CMK (cell line): ENCODE data around the gene AQP12B.
"Not testable (repeated sequence)": the region's sequence is repeated elsewhere in the genome, so short reads cannot be mapped to it uniquely, and the experiment has no call there.

Experiments
- DNase-seq: peaks from one replicate; pipeline ENCODE4 v3.0.0-alpha.2; 2010; ENCODE audit warnings: low read depth

The AQP12B gene

DNA sequence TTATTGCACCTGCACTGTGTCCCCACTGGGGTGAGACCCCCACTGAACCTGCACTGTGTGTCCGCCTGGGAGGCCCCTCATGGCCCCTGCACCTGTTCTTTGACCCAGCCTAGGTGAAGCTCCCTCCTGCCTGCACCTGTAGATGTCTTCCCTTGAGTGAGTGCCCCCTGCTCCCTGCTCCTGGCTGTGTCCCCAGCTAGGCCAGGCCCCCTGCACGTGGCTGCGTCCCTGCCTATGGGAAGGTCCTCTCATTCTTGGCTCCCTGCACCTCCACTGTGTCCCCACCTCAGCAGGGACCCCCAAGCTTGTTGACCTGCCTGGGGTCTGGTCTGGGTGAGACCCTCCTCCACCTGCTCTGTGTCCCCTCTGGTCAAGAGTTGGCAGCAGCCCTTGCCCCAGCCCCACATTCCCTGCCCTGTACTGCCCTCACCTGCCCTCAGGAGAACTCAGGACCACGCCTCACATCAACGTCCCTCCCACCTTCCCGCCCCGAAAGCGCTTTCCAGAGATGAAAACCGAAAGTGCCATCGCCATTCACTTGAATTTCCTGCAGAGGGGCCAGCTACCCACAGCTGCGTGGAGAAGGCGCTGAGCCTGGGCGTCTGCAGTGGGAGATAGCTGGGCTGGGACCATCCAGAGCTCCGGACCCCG lies 769 bp upstream of the AQP12B start:
- DNase-seq = not testable (repeated sequence)

GRCh38 chr2:240680185-240680584 lies 2.5 kb downstream of the AQP12B start:
- DNase-seq = not testable (repeated sequence)

DNA sequence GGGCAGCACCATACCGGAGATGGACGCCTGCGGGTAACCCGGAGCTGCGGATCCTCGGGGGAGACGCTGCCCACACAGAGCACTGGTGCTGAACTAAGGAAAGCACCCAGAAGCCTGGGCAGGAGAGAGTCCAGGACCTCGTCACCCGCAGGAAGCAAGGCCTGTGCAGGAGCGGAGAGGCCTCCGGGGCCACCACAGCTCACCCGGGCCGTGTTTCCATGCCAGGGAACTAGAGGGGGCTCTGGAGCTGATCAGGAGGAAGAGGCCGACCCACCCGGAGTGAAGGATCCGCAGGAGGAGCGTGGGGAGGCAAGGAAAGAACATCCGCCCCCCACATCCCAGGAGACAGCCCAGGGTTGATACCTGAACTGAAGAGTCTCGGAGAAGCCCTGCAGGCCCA lies 3.8 kb downstream of the AQP12B start:
- DNase-seq = not testable (repeated sequence)

- not testable (repeated sequence) for DNase-seq
These were observed 4.6 kb downstream of the AQP12B start for GRCh38 chr2:240678043-240678442.

GRCh38 chr2:240675345-240675744 lies 7.3 kb downstream of the AQP12B start:
- DNase-seq = not testable (repeated sequence)

GRCh38 chr2:240674461-240675184 lies 8.1 kb downstream of the AQP12B start:
- not testable (repeated sequence) for DNase-seq

GRCh38 chr2:240672701-240673190 lies 9.9 kb downstream of the AQP12B start:
- no peak for DNase-seq

GRCh38 chr2:240672076-240672700 lies 10.5 kb downstream of the AQP12B start:
- no peak for DNase-seq

DNA sequence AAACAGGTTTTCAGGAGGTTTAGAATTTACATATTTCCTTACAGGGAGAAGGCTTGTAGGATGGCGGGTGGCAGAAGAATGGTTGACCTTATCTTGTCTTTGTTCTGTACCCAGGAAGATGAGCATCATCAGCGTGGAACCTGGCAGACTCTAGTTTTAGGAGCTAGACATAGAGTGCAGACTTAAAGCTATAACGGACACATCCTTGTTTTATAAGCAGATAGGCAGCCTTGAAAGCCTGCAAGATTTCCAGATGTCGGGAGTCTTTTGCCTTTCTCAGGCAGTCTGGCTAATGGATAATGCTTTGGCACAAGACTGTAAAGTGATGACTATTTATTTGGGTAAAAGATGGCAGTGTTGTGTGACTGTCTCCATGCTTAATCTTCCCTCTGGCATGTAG lies 11.7 kb downstream of the AQP12B start:
- DNase-seq = no peak

GRCh38 chr2:240670402-240670801 lies 12.3 kb downstream of the AQP12B start:
- no peak for DNase-seq

GRCh38 chr2:240664622-240665021 lies 18.1 kb downstream of the AQP12B start:
- no peak for DNase-seq

DNA sequence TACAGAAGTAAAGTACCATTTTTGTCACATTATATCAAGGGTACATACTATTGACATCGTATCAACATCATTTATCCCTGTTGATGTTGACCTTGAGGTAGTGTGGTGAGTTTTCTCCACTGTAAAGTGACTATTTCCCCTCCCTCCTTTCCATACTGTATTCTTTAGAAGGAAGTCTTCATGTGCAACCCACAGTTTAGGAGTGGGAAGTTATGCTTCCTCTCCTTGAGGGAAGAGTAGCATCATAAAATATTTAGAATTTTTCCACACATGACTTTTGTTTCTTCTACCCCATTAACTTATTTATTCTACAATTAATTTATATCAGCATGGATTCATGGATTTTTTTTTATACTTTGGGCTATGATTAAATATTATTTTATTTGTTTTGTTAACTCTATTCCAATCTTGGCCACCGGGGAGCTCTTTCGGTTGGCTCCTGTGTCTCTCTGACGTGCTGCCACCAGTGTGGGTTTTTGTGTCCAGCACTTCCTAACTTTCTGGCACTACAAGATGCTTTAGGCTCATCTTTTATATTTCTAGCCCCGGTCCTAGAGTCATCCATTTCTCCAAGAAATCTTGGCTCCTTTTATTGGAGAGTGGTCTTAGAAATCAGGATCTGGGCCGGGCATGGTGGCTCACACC lies 19.0 kb downstream of the AQP12B start:
- DNase-seq = no peak

DNA sequence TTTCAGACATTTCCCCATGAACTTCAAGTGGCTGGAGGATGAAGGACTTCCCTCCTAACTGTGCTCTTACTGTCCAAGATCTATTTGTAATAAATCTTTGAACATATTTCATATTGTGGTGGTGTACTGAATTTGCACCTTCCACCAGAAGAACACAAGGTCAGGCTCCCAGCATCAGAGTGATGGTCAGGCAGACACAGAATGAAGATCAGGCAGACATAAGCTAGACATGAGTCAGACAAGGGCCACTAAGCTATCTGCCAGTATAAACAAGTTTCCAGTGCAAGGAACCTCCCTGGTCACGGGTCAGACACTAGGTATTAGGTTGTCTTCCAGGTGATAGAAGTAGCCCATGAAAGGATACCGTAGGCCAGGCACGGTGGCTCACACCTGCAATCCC lies 20.0 kb downstream of the AQP12B start:
- no peak for DNase-seq

DNA sequence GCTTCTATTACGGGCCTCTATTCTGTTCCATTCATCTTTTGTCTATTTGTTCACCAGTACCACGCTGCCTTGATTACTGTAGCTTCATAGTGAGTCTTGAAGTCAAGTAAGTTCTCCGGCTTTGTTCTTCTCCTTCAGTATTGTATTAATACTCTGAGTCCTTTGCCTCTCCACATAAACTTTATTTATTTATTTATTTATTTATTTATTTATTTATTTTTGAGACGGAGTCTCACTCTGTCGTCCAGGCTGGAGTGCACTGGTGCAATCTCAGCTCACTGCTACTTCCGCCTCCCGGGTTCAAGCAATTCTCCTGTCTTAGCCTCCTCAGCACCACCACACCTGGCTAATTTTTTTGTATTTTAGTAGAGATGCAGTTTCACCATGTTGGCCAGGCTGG lies 22.8 kb downstream of the AQP12B start:
- not testable (repeated sequence) for DNase-seq

DNA sequence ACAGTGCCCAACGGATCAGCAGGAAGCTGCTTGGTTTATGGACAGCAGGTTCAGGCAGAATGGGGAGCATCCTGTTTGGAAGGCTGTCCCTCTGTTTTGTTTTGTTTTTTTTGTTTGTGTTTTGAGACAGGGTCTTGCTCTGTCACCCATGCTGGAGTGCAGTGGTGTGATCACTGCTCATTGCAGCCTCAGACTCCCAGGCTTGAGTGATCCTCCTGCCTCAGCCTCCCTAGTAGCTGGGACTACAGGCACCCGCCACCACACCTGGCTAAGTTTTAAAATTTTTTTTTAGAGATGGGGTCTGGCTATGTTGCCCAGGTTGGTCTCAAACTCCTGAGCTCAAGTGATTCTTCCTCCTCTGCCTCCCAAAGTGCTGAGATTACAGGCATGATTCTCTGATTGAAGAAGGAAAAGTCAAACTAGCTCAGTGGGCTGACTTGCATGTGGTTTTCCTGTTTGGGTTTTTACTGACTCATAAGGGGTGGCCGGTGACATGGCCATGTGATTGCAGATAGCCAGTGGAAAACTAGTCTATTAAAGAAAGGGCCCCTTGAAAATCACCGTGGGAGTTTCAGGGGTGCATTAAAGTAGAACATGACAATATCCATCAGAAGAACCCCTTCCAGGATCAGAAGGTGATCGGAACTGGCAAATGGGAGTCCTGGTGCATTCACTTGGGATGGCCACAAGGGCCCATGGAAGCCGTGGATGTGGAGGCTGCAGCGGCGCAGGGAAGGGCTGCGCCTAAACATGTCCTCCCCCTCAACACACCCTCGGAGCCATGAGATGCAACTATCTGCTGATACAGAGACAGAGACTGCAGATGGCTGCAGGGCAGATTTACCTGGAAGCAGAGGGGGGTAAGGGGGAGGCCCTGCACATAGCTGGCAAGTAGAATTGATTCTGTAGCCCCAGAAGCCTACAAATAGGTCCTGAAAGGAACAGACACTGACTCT lies 26.5 kb downstream of the AQP12B start:
- DNase-seq = no peak

DNA sequence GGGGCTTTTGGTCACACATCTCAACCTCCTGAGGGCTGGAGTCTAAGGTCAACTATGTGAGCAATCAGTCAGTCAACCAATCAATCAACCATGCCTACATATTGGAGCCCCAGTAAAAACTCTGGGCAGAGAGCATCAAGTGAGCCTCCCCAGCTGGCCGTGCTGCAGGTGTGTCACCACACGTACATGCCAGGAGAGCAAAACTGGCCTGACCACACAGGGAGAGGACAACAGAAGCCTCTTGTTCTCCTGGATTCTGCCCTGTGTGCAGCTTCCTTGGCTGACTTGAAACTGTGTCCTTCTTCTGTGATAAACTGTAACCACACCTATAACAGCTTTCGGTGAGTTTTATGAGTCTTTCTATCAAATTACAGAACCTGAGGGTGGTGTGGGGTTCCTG lies 31.5 kb downstream of the AQP12B start:
- DNase-seq = no peak

DNA sequence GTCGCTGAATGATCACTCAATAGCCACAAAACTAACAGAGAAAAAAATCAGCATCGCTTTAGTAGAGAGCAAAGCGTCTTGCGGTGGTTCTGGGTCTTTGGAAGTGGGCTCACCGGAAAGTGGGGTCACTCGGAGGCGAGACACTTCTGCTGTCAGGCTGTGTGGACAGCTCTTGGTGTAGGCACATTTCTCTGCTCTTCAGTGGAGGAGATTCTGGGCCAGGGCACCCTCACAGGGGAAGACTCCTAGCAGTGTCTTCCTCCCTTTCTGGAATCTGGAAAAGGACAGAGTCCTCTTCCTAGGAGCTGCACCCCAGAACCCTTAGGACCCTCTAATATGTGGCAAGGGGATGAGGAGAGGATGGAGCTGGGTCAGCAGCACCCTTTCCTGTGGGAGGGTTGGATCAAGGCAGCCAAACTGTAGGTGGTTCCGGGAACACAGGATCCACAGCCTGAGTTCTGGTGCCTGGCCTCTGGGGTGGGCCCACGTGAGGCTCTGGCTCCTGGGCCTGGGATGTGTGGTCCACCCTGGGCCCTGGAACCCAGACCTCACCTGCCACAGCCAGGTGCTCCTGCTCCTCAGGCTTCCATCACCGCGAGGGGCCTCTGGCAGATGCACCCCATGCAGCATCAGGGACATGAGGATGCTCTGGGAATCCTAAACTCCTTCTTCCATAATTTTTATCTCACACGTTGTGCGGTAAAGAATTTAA lies 32.3 kb downstream of the AQP12B start:
- DNase-seq = no peak

GRCh38 chr2:240649331-240649730 lies 33.4 kb downstream of the AQP12B start:
- no peak for DNase-seq

DNA sequence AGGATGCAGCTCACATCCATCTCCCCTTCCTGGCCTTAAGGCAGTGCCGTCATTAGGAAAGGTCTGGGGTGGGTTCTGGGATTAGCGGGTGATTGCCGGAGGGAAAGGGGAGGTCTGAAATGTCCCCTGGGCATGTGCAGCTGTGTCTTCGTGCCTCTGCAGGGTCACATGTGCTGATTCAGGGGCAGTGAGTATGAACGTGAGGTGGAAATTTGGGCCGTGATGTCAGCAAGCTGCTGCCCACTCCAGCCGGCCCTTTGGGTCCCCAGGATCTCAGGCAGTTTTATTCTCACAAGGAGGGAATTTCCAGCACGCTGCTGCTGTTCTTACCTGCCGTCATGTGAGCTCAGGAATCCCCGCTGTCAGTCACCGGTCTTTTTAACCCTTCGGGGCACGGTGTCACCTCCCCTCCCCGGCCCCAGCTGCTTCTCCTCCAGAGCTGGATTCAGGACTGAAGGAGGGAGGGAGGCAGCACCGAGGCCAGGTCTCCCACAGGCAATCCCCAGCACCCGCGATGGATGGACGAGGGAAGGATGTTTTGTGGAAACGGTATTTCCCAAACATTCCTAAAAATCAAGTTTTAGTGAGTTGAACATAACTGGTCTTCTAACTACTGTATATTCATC lies 33.9 kb downstream of the AQP12B start:
- no peak for DNase-seq

DNA sequence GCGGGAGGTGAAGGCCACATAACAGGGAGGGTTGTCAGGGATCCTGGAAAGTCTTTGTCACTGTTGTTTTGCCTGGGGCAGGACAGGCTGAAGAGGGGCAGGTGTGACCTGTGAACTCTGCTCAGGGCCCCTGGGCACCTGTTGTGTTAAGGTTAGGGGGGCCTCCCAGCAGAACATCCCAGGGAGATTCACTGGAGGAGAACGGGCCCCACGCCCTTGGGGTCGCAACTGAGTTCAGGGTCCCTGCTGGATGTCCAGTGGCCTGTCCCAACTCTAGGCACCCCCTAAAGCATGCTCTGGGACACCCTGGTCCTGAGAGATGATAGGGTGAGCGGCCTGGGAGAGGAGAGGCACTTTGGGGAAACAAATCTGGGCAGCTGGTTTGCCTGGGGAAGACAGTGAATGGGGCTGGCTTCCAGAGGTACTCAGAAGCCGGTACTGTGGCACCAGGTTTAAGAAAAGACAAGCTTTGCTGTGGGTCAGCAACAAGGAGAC lies 34.5 kb downstream of the AQP12B start:
- no peak for DNase-seq
